ENCODE results near the gene PCSK1. TPM values are rescaled to one million over a fixed set of nuclear protein-coding genes. Genes with fewer than 3 reads are reported as not detected.

PCSK1 gene
- total RNA-seq, 1 experiment from 2014 or later, result not detected

DNA sequence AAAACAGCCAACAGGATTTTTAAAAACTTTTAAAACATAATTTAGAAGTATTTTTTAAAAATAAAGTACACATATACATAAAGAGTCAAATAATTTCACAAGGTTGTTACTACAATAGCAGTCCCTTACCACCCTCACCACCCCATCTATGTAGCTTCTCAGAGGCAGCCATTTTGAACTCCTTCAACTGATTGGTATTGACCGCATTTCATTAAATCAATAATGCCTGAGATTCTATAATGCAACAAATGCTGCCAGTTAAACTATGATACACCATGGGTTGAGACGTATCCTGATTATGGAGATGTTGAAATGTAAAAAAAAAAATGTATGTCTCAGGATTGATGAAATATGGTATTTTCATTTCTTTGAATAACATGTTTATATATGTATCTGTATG, 78.8 kb downstream of the PCSK1 start:
- H3K36me3 ChIP-seq (ENCODE audit: control insufficient read depth in 1 of 2, insufficient read depth in 2 of 2, low read length in 2 of 2), result no peaks in the 10 kb centered on the region
- RAD21 ChIA-PET (ENCODE audit: low non-redundant PET in 1 of 2, low total read pairs in 2 of 2, uncharacterized antibody in 2 of 2, unreplicated experiment in 2 of 2), result no interaction called here
- DNase-seq (ENCODE audit: low read depth, low spot score) (no peak), ATAC-seq (no peak)
- TF ChIP-seq SIN3A (IDR thresholded peaks at IDR 0.05; ENCODE audit: low read depth), result no peak
- no peak for TF ChIP-seq CEBPB (IDR thresholded peaks at IDR 0.05; ENCODE audit: low read depth)
- no peak for TF ChIP-seq SRF (IDR thresholded peaks at IDR 0.05; ENCODE audit: low read depth)
- TF ChIP-seq ELF1 (IDR thresholded peaks at IDR 0.05; ENCODE audit: borderline replicate concordance, low read depth), result no peak
- TF ChIP-seq, protein P1, sequence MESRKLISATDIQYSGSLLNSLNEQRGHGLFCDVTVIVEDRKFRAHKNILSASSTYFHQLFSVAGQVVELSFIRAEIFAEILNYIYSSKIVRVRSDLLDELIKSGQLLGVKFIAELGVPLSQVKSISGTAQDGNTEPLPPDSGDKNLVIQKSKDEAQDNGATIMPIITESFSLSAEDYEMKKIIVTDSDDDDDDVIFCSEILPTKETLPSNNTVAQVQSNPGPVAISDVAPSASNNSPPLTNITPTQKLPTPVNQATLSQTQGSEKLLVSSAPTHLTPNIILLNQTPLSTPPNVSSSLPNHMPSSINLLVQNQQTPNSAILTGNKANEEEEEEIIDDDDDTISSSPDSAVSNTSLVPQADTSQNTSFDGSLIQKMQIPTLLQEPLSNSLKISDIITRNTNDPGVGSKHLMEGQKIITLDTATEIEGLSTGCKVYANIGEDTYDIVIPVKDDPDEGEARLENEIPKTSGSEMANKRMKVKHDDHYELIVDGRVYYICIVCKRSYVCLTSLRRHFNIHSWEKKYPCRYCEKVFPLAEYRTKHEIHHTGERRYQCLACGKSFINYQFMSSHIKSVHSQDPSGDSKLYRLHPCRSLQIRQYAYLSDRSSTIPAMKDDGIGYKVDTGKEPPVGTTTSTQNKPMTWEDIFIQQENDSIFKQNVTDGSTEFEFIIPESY (IDR thresholded peaks at IDR 0.05; ENCODE audit: extremely low read depth, insufficient replicate concordance, low read length), result no peak
- no peak for TF ChIP-seq YY1 (IDR thresholded peaks at IDR 0.05; ENCODE audit: extremely low read depth, insufficient replicate concordance, low read depth, low read length)
- TF ChIP-seq TCF7L2 (IDR thresholded peaks at IDR 0.05; ENCODE audit: borderline replicate concordance, extremely low read depth, insufficient read depth, insufficient read length), result no peak
- no peak for TF ChIP-seq POLR2A (IDR thresholded peaks at IDR 0.05; ENCODE audit: borderline replicate concordance, extremely low read depth, insufficient read depth, insufficient read length)
- BruUV-seq (replicated peaks), result no TSS peak
- POLR2A ChIA-PET, result no interaction called here
- H3K27ac ChIP-seq (ENCODE audit: low read depth, low read length), result no peak overlapping the region
- no peak overlapping the region for H3K4me2 ChIP-seq (ENCODE audit: low read length)
- no peaks in the 10 kb centered on the region for H3K9me3 ChIP-seq (ENCODE audit: control insufficient read depth in 1 of 2, insufficient read depth in 1 of 2, low read depth in 1 of 2, low read length in 2 of 2)
- H2AFZ ChIP-seq (ENCODE audit: low read depth, low read length, poor library complexity, severe bottlenecking), result no peak overlapping the region
- H3K79me2 ChIP-seq (ENCODE audit: insufficient read depth, low read length), result no peaks in the 10 kb centered on the region
- CTCF ChIA-PET, result no interaction called here
- H3K4me3 ChIP-seq (replicated peaks in 1 of 2; ENCODE audit: low read depth in 1 of 2, low read length in 2 of 2), result no peak overlapping the region
- intact Hi-C loops (cut with micrococcal nuclease), result no loop called here
- no peaks in the 10 kb centered on the region for H3K27me3 ChIP-seq (ENCODE audit: insufficient read depth, low read length)
- H3K4me1 ChIP-seq (ENCODE audit: control insufficient read depth in 1 of 2, insufficient read depth in 2 of 2, low read length in 2 of 2), result no peaks in the 10 kb centered on the region
- no peak overlapping the region for H3K9ac ChIP-seq (ENCODE audit: low read length)
- H4K20me1 ChIP-seq (ENCODE audit: insufficient read depth), result no peaks in the 10 kb centered on the region
- H3K9me2 ChIP-seq (ENCODE audit: insufficient read depth), result no peaks in the 10 kb centered on the region

DNA sequence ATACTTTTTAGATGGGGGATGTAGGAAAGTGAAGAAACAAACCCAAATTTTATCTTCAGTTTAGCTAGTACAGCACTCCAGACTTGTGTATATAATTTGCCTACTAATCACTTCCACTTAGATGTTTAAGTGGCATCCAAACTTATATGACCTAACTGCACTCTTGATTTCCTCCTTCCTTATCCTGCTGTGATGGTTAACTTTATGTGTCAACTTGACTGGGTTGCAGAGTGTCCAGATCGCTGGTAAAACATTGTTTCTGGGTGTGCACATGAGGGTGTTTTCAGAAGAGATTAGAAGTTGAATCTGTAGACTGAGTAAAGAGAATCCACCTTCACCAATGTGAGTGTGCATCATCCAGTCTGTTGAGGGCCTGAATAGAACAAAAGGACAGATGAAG, 79.8 kb downstream of the PCSK1 start:
- no peak for TF ChIP-seq ELF1 (IDR thresholded peaks at IDR 0.05; ENCODE audit: borderline replicate concordance, low read depth)
- TF ChIP-seq ZFX (IDR thresholded peaks at IDR 0.05), result no peak
- TF ChIP-seq POLR2A (IDR thresholded peaks at IDR 0.05; ENCODE audit: borderline replicate concordance, extremely low read depth, insufficient read depth, insufficient read length), result no peak
- no peak for TF ChIP-seq EZH2 (IDR thresholded peaks at IDR 0.05)
- TF ChIP-seq, protein P2, sequence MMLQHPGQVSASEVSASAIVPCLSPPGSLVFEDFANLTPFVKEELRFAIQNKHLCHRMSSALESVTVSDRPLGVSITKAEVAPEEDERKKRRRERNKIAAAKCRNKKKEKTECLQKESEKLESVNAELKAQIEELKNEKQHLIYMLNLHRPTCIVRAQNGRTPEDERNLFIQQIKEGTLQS (IDR thresholded peaks at IDR 0.05), result no peak
- no peak for TF ChIP-seq TCF7L2 (IDR thresholded peaks at IDR 0.05; ENCODE audit: borderline replicate concordance, extremely low read depth, insufficient read depth, insufficient read length)
- TF ChIP-seq YY1 (IDR thresholded peaks at IDR 0.05; ENCODE audit: extremely low read depth, insufficient replicate concordance, low read depth, low read length), result no peak
- TF ChIP-seq EGR1 (IDR thresholded peaks at IDR 0.05; ENCODE audit: low read depth), result no peak
- intact Hi-C loops (cut with micrococcal nuclease), result no loop called here
- DNase-seq (ENCODE audit: low read depth, low spot score) (no peak), ATAC-seq (no peak)
- Histone ChIP-seq H3K9me2 (ENCODE audit: insufficient read depth) (no peaks in the 10 kb centered on the region), H3K9ac (ENCODE audit: low read length) (no peak overlapping the region), H3K4me1 (ENCODE audit: control insufficient read depth in 1 of 2, insufficient read depth in 2 of 2, low read length in 2 of 2) (no peaks in the 10 kb centered on the region), H2AFZ (ENCODE audit: low read depth, low read length, poor library complexity, severe bottlenecking) (no peak overlapping the region), H3K79me2 (ENCODE audit: insufficient read depth, low read length) (no peaks in the 10 kb centered on the region), H3K27ac (ENCODE audit: low read depth, low read length) (no peak overlapping the region), H4K20me1 (ENCODE audit: insufficient read depth) (no peaks in the 10 kb centered on the region), H3K4me2 (ENCODE audit: low read length) (no peak overlapping the region), H3K36me3 (ENCODE audit: control insufficient read depth in 1 of 2, insufficient read depth in 2 of 2, low read length in 2 of 2) (no peaks in the 10 kb centered on the region), H3K27me3 (ENCODE audit: insufficient read depth, low read length) (no peaks in the 10 kb centered on the region), H3K4me3 (replicated peaks in 1 of 2; ENCODE audit: low read depth in 1 of 2, low read length in 2 of 2) (no peak overlapping the region), H3K9me3 (ENCODE audit: control insufficient read depth in 1 of 2, insufficient read depth in 1 of 2, low read depth in 1 of 2, low read length in 2 of 2) (no peaks in the 10 kb centered on the region)
- POLR2A ChIA-PET, result no interaction called here
- RAD21 ChIA-PET (ENCODE audit: low non-redundant PET in 1 of 2, low total read pairs in 2 of 2, uncharacterized antibody in 2 of 2, unreplicated experiment in 2 of 2), result interaction anchor here in 1 of 2 experiments (0.9 kb wide), 1 partner anchor 849 kb away, joined by 3 read pairs; no protein-coding TSS in a partner anchor
- CTCF ChIA-PET, result interaction anchor here (0.9 kb wide), 1 partner anchor 9 kb away, joined by 3 read pairs; no protein-coding TSS in a partner anchor
- BruUV-seq (replicated peaks), result no TSS peak

Measured in HCT116 (cell line).